Left forelimb (tissue), 1 donor: ENCODE data around the gene SCARB2.

Experiments used
- DNase-seq: peaks from one replicate; pipeline ENCODE4 v3.0.0-alpha.2; 2018; ENCODE audit warnings: low spot score

The SCARB2 gene

DNA sequence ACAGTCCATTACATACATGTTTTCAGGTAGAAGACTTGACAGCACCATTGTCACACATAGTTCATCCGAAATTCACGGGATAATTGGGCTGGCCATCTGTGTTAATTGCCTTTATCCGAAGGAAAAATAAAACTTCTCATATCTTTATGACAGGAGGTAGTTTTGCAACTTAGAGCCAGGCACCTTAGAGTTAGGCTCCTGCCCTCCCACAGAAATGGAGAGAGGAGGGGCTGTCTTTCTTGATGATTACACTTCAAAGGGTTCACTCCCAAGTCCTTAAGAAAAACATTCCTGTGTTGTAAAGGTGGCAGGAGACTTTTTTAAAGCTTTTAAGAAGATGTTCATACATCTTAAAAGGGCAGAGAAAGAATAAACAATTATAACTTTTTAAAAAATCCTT, 10.5 kb upstream of the SCARB2 start:
- DNase-seq: no peak

DNA sequence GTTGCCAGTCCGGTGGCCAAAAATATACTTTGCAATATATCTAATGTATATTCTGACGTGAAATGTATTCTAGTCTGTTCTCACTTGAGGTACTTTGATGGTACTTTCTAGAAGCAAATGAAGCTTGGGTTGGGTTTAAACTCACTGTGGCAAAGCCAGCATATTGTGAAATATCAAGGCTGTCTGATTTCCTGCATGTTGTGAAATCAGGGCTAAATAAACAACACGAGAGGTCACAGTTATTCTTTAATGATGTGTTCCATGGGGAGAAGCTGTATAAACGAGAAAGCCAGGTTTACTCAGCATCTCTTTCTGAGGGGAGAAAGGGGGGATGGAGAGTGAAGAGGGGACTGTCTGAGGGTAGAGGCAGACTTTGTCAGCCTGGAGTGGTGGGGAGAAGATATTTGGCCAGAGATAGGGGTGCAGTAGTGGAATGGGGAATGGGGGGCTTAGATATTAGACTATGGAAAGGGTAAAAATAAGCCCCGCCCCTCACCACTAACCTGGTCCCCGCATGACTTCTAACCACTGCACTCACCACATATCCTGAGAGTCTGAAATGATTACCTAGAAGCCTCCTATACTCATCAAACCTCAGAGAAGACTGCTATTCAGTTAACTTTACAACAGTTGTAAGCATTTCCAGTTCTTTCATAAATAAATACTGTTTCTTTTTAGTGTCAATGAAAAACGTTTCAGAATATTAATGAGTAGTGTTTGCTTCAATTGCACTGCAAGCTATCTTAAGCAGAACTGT, 5.9 kb upstream of the SCARB2 start:
- DNase-seq: no peak

DNA sequence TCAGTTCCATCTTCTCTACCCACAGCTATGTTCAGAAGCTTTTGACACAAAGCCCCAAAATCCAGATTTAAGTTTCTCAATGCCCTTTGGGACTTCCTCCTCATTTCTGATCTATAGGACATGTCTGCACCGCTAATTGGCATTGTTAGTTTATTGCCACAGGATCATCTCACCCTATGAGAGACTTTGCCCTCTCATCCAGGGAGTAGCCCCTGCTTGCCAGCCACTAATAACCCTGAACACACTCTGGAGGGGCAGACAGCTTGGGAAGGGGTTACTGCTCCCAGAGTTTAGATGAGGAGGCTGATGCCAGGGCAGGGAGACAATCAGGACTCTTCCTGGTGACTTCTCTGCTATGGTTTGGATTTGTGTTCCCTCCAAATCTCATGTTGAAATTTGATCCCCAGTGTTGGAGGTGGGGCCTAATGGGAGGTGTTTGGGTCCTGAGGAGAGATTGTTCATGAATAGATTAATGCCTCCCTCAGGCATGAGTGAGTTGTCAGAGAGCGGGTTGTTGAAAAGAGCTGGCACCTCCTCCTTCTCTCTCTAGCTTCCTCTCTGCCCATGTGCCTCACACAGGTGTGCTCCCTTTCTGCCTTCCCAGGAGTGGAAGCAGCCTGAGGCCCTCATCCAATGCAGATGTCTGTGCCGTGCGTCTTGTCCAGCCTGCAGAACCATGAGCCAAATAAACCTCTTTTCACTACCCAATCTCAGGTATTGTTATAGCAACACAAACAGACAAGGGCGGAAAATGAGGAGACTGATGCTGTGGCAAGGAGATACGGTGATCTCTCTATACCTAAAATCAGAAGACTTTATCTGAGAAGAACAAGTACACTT, 3.6 kb upstream of the SCARB2 start:
- DNase-seq: no peak

DNA sequence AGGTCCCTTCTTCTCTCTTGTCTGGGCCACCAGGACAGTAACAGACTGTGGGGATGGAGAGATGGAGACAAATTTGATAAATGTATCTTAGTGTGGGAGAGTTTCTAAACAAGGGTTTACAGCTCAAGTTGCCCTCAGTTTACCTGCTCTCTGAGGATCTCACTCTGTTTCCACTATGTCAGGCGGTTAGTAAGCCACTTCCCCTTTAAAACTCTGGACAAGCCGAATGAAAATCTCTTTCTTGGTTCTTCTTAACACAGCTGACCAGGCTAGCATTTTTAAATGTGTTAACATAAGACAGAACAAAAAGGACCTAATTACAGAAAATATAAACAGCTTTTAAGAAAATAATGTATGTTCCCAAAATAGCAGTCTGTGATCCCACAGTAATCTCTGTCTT, 2.9 kb upstream of the SCARB2 start:
- DNase-seq: no peak

DNA sequence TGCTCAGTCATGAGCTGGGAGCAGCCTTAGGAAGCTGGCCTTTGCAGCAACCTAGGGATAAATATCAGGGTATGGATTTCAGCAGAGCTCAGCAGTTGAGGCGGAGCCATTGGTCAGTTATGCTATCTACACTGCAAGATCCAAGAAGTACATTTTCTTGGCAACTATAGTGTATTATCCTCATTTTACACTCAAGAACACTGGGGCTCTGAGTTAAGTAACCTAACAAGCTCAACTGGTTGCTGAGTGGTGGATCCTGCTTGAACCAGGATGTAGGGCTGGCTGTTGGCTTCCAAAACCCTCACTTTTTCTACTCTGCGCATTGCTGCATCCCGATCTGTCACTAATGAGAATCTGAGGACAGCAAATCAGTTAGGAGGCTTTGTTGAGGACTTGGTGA, 1.5 kb upstream of the SCARB2 start:
- DNase-seq: no peak

DNA sequence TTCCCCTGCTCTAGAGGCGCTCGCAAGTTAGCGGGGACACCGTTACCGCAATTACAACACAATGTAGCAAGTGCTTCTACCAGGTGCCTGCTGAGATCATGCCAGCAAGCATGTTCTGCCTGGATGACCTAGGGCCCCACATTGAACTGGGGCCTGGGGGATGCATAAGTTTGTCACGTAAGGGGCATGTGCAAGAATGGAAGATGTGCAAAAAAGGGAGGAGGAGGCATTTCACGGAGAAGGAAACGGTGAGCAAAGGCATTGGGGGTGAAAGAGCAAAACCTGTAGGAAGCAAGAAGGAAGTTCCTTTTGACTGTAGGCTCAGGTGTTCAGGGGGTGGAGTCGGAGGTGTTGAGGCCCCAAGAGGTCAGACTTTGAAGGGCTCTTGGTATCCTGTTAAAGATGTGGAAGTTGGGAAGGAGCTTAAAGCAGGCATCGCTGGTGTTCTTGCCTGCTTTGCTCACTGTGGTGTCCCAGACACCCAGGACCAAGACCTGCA, 602 bp upstream of the SCARB2 start:
- DNase-seq: no peak

DNA sequence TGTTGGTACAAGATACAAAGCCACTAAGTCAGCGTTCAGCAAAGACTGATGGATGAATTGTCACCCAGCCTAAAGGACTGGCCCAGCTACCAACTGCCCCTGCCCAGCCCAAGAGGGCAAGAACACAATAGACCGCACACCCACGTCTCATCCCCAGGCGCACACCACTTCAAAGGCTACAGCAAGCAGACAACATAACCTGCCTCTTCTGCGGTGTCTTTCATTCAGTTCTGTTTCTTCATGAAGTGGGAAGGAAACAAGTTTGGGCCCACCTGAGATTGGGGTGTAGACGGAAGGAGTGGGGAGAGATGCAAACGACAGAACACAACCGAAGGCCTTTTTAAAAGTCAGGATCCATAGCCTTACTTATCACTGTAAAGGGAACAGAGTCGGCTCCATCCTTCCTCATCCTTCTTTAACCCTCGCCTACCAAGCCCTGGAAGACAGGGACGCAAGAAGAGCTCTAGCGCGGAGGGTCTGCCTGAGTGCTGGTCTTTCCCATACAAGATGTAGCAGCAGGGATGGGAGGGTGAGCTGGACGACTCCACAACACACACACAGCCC, 691 bp downstream of the SCARB2 start:
- DNase-seq: no peak

DNA sequence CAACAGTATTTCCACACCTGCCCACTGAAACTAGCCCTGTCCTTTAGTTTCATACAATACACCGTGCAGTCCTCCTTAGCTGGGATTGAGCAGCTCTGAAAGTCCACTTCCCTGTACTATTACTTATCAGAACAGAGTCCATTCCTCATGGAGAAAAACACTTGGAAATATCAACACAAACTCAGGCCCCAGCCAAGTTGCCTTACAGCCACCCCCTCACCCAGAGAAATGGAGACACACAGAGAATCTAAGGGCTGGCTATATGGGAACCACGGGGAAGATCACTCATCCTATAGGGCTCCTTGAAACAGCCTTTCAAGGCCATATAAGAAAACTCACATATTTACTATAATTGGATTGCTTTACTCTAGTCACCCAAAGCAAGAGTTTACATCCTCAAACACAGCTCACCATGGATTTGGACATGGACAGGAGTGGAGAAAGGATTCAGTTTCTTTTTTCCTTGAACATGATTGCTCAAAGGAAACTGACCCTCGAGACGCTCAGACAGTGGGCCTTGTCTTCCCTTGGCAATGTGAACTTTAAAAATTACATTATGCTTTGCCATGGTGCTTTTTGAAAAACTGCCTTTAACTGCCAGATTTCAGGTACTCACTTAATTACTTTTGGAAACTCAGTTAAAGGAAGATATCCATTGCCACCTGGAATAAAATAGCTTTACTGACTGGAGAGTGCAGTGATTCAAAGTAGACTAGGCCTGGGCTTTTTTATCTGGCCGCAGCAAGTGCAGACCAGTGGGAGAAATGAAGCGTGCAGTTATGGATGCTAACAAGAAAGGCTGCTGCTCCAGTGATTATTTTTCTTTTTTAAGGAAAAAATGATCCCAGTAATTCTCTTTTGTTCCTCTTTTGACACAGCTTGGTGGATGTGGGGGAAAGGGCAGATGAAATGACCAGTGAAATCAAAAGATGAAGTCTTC, 1.6 kb downstream of the SCARB2 start:
- DNase-seq: no peak

DNA sequence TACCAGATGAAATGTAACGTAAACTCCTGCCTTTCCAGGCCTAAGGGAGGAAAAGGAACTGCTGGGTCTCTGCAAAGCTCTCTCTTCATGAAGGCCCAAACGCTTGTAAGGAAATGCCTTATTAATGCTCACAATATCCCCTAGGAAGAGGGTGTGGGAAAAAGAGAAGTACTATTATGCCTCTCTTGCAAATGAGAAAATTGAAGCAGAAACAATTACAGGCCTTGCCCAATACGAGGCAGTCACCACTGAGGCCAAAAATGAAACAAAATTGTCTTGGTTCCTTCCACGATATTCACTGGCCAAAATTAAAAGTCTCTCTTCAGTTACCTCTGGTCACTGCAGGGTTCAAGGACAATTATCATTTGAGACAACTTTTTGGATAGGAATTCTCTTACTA, 3.2 kb downstream of the SCARB2 start:
- no peak for DNase-seq

DNA sequence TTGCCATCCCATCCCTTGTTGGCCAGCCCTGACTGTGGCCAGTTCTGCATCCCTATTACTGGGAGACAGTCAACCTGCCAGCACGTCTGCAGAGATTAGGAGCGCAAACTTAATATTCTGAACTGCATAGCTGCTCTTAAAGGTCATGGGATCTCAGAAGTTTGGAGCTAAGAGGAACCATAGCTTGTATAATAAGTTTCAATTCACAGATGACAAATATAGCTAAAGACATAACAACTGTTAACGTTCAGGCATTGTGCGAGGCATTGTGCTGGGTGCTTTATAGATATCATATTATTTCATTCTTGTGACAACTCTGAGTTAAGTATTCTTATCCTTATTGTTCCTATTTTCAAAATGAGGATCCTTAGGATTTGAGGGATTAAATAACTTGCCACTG, 3.7 kb downstream of the SCARB2 start:
- no peak for DNase-seq

DNA sequence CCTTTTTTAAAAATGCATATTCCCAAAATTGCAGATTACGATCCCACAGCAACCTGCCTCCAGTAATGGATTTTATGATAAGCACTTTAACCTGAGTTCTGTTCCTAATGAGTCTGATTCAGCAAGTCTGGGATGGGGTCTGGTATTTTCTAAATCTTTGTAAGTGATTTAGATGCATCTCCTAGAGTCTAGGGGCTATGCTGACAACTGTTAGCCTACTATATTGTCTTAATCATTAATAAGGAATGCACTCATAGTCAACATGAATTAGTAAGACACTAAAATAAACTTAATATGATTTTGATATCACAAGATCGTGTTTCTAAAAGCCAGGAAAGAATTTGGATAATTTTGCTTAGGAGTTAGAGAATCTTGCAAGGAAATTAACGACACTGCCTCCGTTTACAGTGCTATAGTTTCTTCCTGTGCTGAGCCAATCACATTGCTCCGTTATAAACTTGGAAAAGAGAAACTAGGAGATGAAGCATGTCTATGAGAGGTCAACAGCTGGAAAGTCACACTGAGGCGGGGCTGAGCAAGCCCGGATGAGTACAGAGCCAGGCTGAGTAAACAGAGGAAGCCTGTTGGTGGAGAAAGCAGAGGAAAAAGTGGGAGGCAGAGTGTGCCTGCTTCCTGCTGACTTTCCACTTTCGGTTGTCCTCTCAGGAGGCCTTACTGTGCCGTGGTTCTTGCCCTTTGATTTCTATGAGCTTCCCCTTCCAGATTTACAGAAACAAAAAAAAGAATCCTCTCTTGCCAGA, 5.4 kb downstream of the SCARB2 start:
- DNase-seq: no peak

DNA sequence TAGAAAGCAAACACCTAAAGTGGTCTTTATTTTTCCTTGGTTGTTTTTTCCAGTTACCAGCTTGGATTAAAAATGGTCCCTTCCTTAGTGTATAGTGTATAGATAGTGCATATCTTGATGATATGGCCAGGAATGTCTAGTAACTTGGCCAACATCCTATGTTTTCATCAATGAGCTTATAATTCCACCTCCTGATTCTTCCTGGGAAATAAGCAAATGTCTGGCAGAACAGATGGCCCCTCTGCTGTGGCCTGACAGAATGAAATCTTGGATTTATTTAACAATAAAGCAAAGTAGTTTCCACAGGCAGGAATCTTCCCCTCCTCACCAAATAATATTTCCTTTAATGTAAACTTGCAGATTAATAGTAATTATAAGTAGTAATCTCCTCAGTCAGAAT, 6.1 kb downstream of the SCARB2 start:
- no peak for DNase-seq

DNA sequence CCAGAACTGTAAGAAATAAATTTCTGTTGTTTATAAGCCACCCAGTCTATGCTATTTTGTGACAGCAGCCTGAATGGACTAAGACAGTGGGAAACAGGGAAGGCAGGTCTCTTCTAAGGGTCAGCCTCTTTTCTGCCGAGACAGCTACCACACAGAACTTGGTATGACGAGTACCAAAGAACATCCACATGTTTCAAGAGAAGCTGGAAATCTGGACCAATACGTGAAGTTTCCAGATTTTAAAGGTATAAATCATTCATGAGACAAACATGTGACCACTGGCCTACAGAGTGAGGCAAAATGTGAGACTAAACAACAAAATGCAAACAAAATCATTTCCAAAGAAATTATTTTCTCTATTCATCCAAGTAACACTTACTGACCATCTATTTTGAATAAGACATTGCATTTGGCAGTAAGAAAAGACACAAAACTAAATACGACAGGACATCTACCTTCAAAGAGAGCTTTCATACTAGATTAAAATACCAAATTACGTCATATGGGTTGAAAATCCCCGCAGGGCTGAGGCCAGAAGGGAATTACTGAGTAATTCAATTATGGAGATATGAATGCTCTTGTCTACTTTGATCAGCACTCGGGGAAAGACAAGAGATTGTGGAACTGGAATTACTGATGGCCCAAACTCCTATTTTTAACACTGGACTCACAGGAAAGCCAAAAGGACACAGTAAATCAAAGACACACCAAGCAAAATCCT, 7.2 kb downstream of the SCARB2 start:
- DNase-seq: no peak

DNA sequence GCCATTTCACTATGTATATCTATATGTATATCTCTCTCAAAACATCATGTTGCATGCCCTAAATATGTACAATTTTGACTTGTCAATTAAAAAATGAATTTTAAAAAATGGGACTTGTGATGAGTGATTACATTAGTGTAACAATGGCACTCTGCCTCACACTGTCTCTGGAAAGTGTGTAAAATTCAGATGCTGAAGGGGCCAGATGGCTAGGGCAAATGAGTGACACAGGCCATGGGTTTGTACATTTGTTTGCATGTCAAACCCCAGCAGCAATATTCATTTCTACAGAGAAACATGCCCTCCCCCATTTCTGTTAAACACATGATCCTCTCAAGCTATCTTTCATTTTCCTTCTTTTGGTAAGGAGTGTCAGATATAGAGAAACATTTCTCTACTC, 8.1 kb downstream of the SCARB2 start:
- no peak for DNase-seq

DNA sequence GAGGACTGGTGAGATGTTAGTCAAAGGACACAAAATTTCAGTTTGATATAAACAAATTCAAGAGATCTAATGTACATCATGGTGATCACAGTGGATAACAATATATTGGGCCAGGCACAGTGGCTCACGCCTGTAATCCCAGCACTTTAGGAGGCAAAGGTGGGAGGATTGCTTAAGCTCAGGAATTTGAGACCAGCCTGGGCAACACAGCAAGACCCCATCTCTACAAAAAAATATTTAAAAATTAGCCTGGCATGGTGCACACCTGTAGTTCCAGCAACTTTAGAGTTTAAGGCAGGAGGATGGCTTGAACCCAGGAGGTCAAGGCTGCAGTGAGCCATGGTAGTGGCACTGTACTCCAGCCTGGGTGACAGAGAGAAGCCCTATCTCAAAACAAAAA, 8.7 kb downstream of the SCARB2 start:
- no peak for DNase-seq

DNA sequence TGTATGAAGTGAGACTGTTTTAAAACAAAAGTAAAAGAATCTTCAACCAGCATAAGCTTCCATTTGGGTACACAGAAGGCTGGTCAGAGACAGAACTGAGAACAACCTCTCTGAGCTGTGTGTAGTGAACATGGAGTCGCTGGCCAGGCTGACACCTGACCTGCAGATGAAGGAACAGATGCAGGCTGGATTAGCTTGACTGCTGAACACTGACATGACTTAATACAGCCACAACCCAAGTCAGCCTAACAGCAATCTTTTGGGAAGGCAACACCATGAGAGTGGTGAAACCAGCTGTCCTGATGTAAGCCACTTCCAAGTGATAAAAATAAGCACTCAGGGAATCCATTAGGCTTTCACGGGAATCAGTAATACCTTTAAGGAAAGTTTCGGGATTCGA, 10.1 kb downstream of the SCARB2 start:
- DNase-seq: no peak

DNA sequence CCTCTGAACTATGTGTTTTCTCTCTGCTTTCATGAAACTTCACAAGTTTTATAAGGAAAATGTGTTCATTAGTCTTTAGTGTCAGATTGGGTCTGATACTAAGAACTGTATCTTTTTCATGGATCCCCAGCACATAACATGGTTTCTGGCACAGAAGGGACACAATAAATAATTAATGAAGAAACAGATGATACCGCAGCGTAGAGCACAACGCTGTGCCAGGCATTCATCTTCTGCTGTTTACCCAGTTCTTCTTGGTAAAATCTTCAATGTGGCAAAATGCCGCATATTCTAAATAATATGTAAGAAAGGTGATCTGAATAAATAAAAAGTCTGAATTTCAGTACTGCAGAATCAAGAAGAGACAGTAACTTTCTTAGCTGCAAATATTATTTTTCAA, 12.3 kb downstream of the SCARB2 start:
- DNase-seq: no peak

DNA sequence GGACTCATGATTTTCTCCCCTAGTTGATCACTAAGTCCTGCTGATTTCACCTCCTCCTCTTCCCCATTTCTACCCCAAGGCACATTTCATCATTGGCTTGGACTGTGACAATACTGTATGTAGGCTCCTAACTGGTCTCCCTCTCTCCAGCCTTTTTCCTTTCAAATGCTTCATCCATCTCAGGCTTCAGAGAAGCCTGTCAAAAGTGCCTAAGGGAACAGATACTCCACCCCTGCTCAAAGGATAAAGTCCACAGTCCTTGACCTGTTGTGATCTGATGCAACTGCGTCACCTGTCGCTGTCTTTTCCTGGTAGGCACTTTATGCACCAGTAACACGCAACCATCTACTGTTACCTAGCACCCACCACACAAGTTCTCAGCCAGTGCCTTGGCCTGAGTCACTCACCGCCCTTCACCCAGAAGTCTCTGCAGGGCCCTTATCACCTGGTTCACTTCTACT, 12.8 kb downstream of the SCARB2 start:
- DNase-seq: no peak

DNA sequence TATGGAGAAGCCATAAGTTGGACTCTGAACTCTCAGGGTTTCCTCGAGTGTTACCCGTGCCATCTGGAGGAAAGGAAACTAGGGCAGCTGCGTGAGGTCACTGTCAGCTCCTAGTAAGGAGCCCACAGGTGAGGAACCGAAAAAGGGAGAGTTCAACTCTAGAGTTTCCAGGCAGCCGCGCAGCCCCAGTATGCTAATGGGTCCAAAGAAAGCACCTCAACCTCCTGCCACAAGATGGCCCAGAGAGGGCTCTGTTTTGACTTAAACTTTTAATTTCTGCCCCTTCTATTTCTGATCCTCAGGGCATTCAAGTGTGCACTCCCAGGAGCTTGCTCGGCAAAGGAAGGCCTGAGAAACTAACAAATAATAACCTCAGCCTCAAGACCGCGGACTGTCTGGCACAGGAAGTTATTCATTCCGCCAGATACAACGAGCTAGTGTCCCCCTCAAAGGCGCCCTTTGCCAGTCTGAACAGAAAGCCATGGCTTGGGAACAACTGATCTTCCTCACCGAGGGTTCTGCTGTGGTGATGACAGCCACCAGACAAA, 13.9 kb downstream of the SCARB2 start:
- DNase-seq: no peak
